GM12878 (cell line): ENCODE data around the gene CFAP97. TPM values are rescaled to one million over a fixed set of nuclear protein-coding genes. Genes with fewer than 3 reads are reported as not detected.

Experiments
- ATAC-seq: fragments of 200-7000 bp; cut with Tn5 transposase; 3 replicates; pipeline ENCODE4 v1.9.1; 2020; ENCODE audit warnings: mild to moderate bottlenecking, moderate library complexity
- BruUV-seq: library from RNA; stranded (reverse); fragments of 400-500 nt; replicated peaks from 2 replicates; lab custom pipeline; 2021; lab: Mats Ljungman, UMichigan
- CTCF ChIA-PET: fragments of 300-600 bp; sonication (Branson Sonifier 250); formaldehyde crosslinking; extraction: SDS; loops from one replicate; lab custom pipeline; 2021; ENCODE audit warnings: inconsistent platforms; lab: Yijun Ruan, JAX
- POLR2A ChIA-PET: fragments of 350-600 bp; formaldehyde crosslinking; extraction: SDS; loops from one replicate; lab custom pipeline; 2021; ENCODE audit warnings: inconsistent platforms; lab: Charles Lee
- RAD21 ChIA-PET: fragments of 300-600 bp; sonication (Branson Sonifier 250); formaldehyde crosslinking; loops from one replicate; lab custom pipeline; 2023; ENCODE audit warnings: antibody characterized with exemption; ENCODE audit not compliant: unreplicated experiment; lab: Charles Lee
- SMC1A ChIA-PET: fragments of 300-600 bp; sonication (Branson Sonifier 250); formaldehyde crosslinking; loops from one replicate; lab custom pipeline; 2023; ENCODE audit not compliant: unreplicated experiment, uncharacterized antibody; lab: Charles Lee
- DNase-seq: peaks from one replicate; pipeline ENCODE4 v3.0.0-alpha.2; 2011; ENCODE audit warnings: low read depth, low spot score
- FAIRE-seq: peaks from 3 replicates; lab custom pipeline; 2011; peaks lifted over from hg19 to GRCh38; lab: Jason Lieb, UNC
- H2AFZ ChIP-seq: 2 replicates; pipeline ENCODE4 v1.6.0; 2011; ENCODE audit warnings: low read depth, low read length, control low read depth; ENCODE audit not compliant: control insufficient read depth
- H3K27ac ChIP-seq: 2 replicates; pipeline ENCODE4 v1.5.1; 2011; ENCODE audit warnings: control low read depth; ENCODE audit not compliant: control insufficient read depth, insufficient read depth
- H3K27me3 ChIP-seq, 2 experiments: replicated peaks in 1 of 2; 2 replicates each; pipeline versions ENCODE4 v1.6.0 to v1.6.1; 2011; ENCODE audit warnings: low read length in 1 of 2; ENCODE audit not compliant: control insufficient read depth in 2 of 2, insufficient read depth in 2 of 2
- H3K36me3 ChIP-seq, 2 experiments: 2 replicates each; pipeline ENCODE4 v1.5.1; 2011; ENCODE audit warnings: low read length in 1 of 2; ENCODE audit not compliant: control insufficient read depth in 2 of 2, insufficient read depth in 2 of 2
- H3K4me1 ChIP-seq: 2 replicates; pipeline ENCODE4 v1.6.1; 2011; ENCODE audit warnings: mild to moderate bottlenecking, low read length, moderate library complexity, mixed read lengths; ENCODE audit not compliant: control insufficient read depth, insufficient read depth
- H3K4me2 ChIP-seq: 2 replicates; pipeline ENCODE4 v1.6.0; 2011; ENCODE audit warnings: control low read depth; ENCODE audit not compliant: control insufficient read depth, insufficient read depth
- H3K4me3 ChIP-seq: fragments of 200-600 bp; sonication (generic); 2 replicates; pipeline ENCODE4 v1.5.1; 2016
- H3K79me2 ChIP-seq: 2 replicates; pipeline ENCODE4 v1.6.0; 2011; ENCODE audit warnings: low read length; ENCODE audit not compliant: control insufficient read depth, insufficient read depth
- H3K9ac ChIP-seq: 2 replicates; pipeline ENCODE4 v1.8.0; 2011; ENCODE audit warnings: low read length, control low read depth, mixed read lengths; ENCODE audit not compliant: control insufficient read depth, insufficient read depth
- H3K9me3 ChIP-seq: replicated peaks from 3 replicates; pipeline ENCODE4 v1.5.1; 2011; ENCODE audit warnings: mild to moderate bottlenecking, low read length; ENCODE audit not compliant: control insufficient read depth, insufficient read depth
- H4K20me1 ChIP-seq: 2 replicates; pipeline ENCODE4 v1.6.0; 2011; ENCODE audit not compliant: control insufficient read depth, insufficient read depth
- ATF7 ChIP-seq: fragments of 450-650 bp; IDR thresholded peaks from 2 replicates; pipeline ENCODE4 v1.6.1; 2016; ENCODE audit warnings: low read depth, mild to moderate bottlenecking
- BHLHE40 ChIP-seq, 2 experiments: fragments of 450-650 bp in 1 of 2; IDR thresholded peaks; 2 replicates each; pipeline ENCODE4 v1.6.1; 2011 to 2017; ENCODE audit warnings: low read depth in 2 of 2, borderline replicate concordance in 1 of 2, improper control_type of control experiment in 1 of 2, low read length in 1 of 2, mild to moderate bottlenecking in 1 of 2
- CBX3 ChIP-seq: fragments of 200-600 bp; sonication (generic); IDR thresholded peaks from 2 replicates; pipeline ENCODE4 v1.6.1; 2016; ENCODE audit warnings: low read depth, borderline replicate concordance
- ESRRA ChIP-seq: IDR thresholded peaks from 2 replicates; pipeline ENCODE4 v1.6.1; 2012; ENCODE audit warnings: mild to moderate bottlenecking, low read length, improper control_type of control experiment
- FOXK2 ChIP-seq: fragments of 450-650 bp; IDR thresholded peaks from 2 replicates; pipeline ENCODE4 v1.6.1; 2017; ENCODE audit warnings: mild to moderate bottlenecking, moderate library complexity
- KDM1A ChIP-seq: fragments of 200-600 bp; sonication (generic); IDR thresholded peaks from 2 replicates; pipeline ENCODE4 v1.6.1; 2016; ENCODE audit warnings: borderline replicate concordance
- MEF2B ChIP-seq: fragments of 450-650 bp; IDR thresholded peaks from 2 replicates; pipeline ENCODE4 v1.6.1; 2018; ENCODE audit warnings: mild to moderate bottlenecking, moderate library complexity; ENCODE audit not compliant: partially characterized antibody, poor library complexity, severe bottlenecking
- POLR2A ChIP-seq: IDR thresholded peaks from 2 replicates; pipeline ENCODE4 v1.6.1; 2011; ENCODE audit warnings: low read depth, mild to moderate bottlenecking, low read length
- POLR2AphosphoS2 ChIP-seq: IDR thresholded peaks from 2 replicates; pipeline ENCODE4 v1.6.1; 2011; ENCODE audit warnings: low read depth, mild to moderate bottlenecking, low read length, improper control_type of control experiment, moderate library complexity
- POLR2AphosphoS5 ChIP-seq: IDR thresholded peaks from 2 replicates; pipeline ENCODE4 v1.6.1; 2011; ENCODE audit warnings: mild to moderate bottlenecking, low read length, inconsistent platforms
- POU2F2 ChIP-seq: IDR thresholded peaks from 3 replicates; pipeline ENCODE4 v1.6.1; 2011; ENCODE audit warnings: low read depth, mild to moderate bottlenecking, low read length, borderline replicate concordance
- RUNX3 ChIP-seq: IDR thresholded peaks from 2 replicates; pipeline ENCODE4 v1.6.1; 2012; ENCODE audit warnings: low read length, inconsistent platforms
- SMARCA5 ChIP-seq: fragments of 450-650 bp; IDR thresholded peaks from 2 replicates; pipeline ENCODE4 v1.6.1; 2017; ENCODE audit warnings: mild to moderate bottlenecking
- ZSCAN29 ChIP-seq: fragments of 450-650 bp; IDR thresholded peaks from 2 replicates; pipeline ENCODE4 v1.6.1; 2017; ENCODE audit warnings: mild to moderate bottlenecking, moderate library complexity
- ZZZ3 ChIP-seq: IDR thresholded peaks from 2 replicates; pipeline ENCODE4 v1.6.1; 2011; ENCODE audit warnings: low read depth; ENCODE audit not compliant: control insufficient read depth, insufficient read length
- WGBS: methylation state at CpG from one replicate; pipeline ENCODE4 v1.1.6; 2016; ENCODE audit warnings: low lambda C conversion rate; ENCODE audit not compliant: insufficient replicate concordance, insufficient coverage; ENCODE audit errors: missing lambda C conversion rate; 5-methylcytosine and 5-hydroxymethylcytosine counted together
- in situ Hi-C: fragments of 300-500 bp; cut with MboI; formaldehyde crosslinking; loops from 9 replicates; pipeline ENCODE4 v1.14.3; 2018; ENCODE audit warnings: mixed read lengths
- intact Hi-C: fragments of 100-400 bp; cut with micrococcal nuclease; formaldehyde crosslinking; loops from one replicate; pipeline ENCODE4 v1.14.2; 2022; ENCODE audit not compliant: unreplicated experiment
- polyA plus RNA-seq, 11 experiments: library from polyadenylated mRNA; depleted of rRNA in 4 of 11; unstranded in 6 of 11; stranded (reverse) in 5 of 11; fragments of >200 nt; fragmentation: Nextera tagmentation in 4 of 11; fragmentation: Illumina TruSeq in 1 of 11; extraction: Ambion mirVana in 4 of 11; extraction: Trizol in 1 of 11; gene quantifications; 1 replicate in 1 of 11; 2 replicates in 10 of 11; pipeline versions ENCODE4 v1.2.1 to v1.2.3, GENCODE V29; 2011 to 2016; ENCODE audit warnings: inconsistent platforms in 2 of 11, missing spikeins in 2 of 11, low read depth in 1 of 11
- total RNA-seq, 4 experiments: library from RNA; depleted of rRNA in 3 of 4; stranded (reverse); fragments of >200 nt in 3 of 4; fragmentation: Illumina TruSeq in 1 of 4; extraction: Trizol in 1 of 4; gene quantifications; 2 replicates each; pipeline versions ENCODE4 v1.2.1 to v1.2.3, GENCODE V29; 2013 to 2021
- TF ChIP-seq, protein P1 (sequence below): fragments of 150-350 bp; IDR thresholded peaks from 2 replicates; pipeline ENCODE4 v1.6.1; 2014; ENCODE audit warnings: mild to moderate bottlenecking, low read depth, low read length
- TF ChIP-seq, protein P2 (sequence below): IDR thresholded peaks from 2 replicates; pipeline ENCODE4 v1.6.1; 2011; ENCODE audit warnings: borderline replicate concordance, low read depth, mild to moderate bottlenecking, moderate library complexity, mixed read lengths, low read length; ENCODE audit not compliant: insufficient read depth; ENCODE audit errors: extremely low read length
- TF ChIP-seq, protein P3 (sequence below): IDR thresholded peaks from 2 replicates; pipeline ENCODE4 v1.6.1; 2012; ENCODE audit warnings: low read depth, low read length, improper control_type of control experiment

CFAP97 gene
- total and polyA plus RNA-seq, 10 of the 15 experiments (the other 5 are each of a cell fraction or from before 2014, with no cell fraction given), result 26.4 to 62.7 (median 48.0) TPM

DNA sequence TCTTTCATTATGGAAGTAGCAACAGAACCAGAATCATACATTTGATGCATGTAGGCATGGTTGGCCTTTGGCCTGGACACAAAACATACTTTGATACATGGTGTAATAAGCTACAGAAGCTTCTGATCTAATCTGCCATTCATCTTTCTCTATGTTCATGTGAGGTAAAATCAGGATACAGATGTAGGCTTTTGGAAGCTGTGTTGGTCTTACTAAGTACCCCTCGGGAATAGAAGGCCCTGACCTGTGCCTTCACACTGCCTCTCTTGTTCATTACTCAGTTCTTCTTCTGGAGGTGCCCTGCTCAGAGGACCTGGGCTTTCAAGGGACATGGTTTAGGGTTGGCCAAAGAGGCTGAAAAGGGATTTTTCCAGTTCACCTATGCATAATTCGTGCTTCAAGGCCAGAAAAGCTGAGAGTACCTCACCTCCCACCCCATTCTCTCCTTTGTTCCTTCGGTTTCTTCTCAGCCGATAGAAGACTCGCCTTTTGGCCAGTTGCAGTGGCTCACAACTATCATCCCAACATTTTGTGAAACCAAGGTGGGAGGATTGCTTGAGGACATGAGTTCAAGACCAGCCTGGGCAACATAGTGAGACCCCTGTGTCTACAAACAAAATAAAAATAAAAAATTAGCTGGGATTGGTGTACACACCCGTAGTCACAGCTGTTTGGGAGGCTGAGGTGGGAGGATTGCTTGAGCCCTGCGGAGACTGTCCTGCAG, 31.5 kb upstream of the CFAP97 start (continued):
- TF ChIP-seq, protein P1, sequence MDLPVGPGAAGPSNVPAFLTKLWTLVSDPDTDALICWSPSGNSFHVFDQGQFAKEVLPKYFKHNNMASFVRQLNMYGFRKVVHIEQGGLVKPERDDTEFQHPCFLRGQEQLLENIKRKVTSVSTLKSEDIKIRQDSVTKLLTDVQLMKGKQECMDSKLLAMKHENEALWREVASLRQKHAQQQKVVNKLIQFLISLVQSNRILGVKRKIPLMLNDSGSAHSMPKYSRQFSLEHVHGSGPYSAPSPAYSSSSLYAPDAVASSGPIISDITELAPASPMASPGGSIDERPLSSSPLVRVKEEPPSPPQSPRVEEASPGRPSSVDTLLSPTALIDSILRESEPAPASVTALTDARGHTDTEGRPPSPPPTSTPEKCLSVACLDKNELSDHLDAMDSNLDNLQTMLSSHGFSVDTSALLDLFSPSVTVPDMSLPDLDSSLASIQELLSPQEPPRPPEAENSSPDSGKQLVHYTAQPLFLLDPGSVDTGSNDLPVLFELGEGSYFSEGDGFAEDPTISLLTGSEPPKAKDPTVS, result no peak
- no peak for TF ChIP-seq MEF2B
- no peak for TF ChIP-seq POLR2AphosphoS5
- TF ChIP-seq, protein P2, sequence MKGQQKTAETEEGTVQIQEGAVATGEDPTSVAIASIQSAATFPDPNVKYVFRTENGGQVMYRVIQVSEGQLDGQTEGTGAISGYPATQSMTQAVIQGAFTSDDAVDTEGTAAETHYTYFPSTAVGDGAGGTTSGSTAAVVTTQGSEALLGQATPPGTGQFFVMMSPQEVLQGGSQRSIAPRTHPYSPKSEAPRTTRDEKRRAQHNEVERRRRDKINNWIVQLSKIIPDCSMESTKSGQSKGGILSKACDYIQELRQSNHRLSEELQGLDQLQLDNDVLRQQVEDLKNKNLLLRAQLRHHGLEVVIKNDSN, result no peak
- no peak for TF ChIP-seq BHLHE40 (IDR thresholded peaks at IDR 0.05; ENCODE audit: borderline replicate concordance in 1 of 2, low read depth in 2 of 2, low read length in 1 of 2)
- no peak for TF ChIP-seq ZZZ3
- TF ChIP-seq RUNX3, result no peak
- TF ChIP-seq, all 136 proteins: peak for 0

DNA sequence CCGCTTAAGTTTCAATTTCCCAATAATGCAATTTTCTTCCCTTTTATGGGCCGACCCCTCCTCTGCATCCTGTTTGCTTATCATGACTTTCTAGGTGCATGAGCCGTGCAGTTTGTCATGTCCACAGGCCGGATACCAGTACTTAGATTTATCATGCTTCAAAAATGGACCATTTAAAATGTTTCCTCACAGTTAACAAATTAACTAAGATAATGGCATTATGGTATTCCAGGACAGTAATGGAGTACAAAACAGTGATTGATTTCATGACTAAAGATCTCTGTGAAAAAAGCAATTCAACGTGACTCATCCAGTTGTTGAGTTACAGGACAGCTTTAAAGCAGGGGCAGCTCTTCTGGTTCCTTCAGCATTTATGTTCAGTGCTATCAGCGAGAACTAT, 28.6 kb upstream of the CFAP97 start:
- FAIRE-seq, result no peak
- intact Hi-C loops, result no loop called here
- H3K79me2 ChIP-seq, result peaks cover 81% of the 10 kb centered on the region
- TF ChIP-seq SMARCA5 (no peak), POU2F2 (no peak), POLR2AphosphoS2 (no peak), FOXK2 (no peak), ZSCAN29 (no peak), KDM1A (no peak), CBX3 (no peak), POLR2A (no peak), POLR2AphosphoS5 (no peak), ATF7 (no peak), ESRRA (no peak)
- TF ChIP-seq, protein P3, sequence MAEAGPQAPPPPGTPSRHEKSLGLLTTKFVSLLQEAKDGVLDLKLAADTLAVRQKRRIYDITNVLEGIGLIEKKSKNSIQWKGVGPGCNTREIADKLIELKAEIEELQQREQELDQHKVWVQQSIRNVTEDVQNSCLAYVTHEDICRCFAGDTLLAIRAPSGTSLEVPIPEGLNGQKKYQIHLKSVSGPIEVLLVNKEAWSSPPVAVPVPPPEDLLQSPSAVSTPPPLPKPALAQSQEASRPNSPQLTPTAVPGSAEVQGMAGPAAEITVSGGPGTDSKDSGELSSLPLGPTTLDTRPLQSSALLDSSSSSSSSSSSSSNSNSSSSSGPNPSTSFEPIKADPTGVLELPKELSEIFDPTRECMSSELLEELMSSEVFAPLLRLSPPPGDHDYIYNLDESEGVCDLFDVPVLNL, result no peak

More for the DNA sequence above, 28.6 kb upstream of the CFAP97 start:
- ATAC-seq (no peak), DNase-seq (no peak)
- H4K20me1 ChIP-seq, result peaks cover 17% of the 10 kb centered on the region
- no peak overlapping the region for H3K27ac ChIP-seq
- POLR2A ChIA-PET, result interaction anchor here (0.8 to 2.0 kb wide), 2 partner anchors 12 to 14 kb away, joined by 5 read pairs; no protein-coding TSS in a partner anchor
- no peaks in the 10 kb centered on the region for H3K27me3 ChIP-seq
- CTCF ChIA-PET, result interaction anchor here (0.7 kb wide), 1 partner anchor 252 kb away, joined by 3 read pairs; no protein-coding TSS in a partner anchor
- no TSS peak for BruUV-seq
- H3K4me2 ChIP-seq, result no peak overlapping the region
- H2AFZ ChIP-seq, result no peak overlapping the region
- no peaks in the 10 kb centered on the region; the same call in 1 of the 2 replicates for H3K4me1 ChIP-seq
- in situ Hi-C loops, result no loop called here
- SMC1A ChIA-PET, result interaction anchor here (0.8 to 2.8 kb wide), 4 partner anchors 11 to 37 kb away, joined by 3 to 14 read pairs (median 4); no protein-coding TSS in a partner anchor
- RAD21 ChIA-PET, result no interaction called here
- no peak overlapping the region for H3K9ac ChIP-seq
- no peak overlapping the region for H3K4me3 ChIP-seq
- 81% methylated on average over 6 of the region's 6 CpGs for WGBS
- peaks cover 2% of the 10 kb centered on the region for H3K9me3 ChIP-seq
- H3K36me3 ChIP-seq, result peaks cover 6 to 10% of the 10 kb centered on the region in 2 experiments
